K562 (cell line): ENCODE measurements around the gene DPH7. TPM values are rescaled to one million over a fixed set of nuclear protein-coding genes. Genes with fewer than 3 reads are reported as not detected.

Source experiments
- ASH1L ChIP-seq: fragments of 450-650 bp; IDR thresholded peaks from 2 replicates; pipeline ENCODE4 v1.6.1; 2018; ENCODE audit warnings: borderline replicate concordance, mild to moderate bottlenecking, low read depth; ENCODE audit not compliant: partially characterized antibody
- CHD2 ChIP-seq: IDR thresholded peaks from 2 replicates; pipeline ENCODE4 v1.6.1; 2011; ENCODE audit warnings: low read depth, low read length
- DDX20 ChIP-seq: fragments of 450-650 bp; IDR thresholded peaks from 2 replicates; pipeline ENCODE4 v1.6.1; 2016; ENCODE audit warnings: missing genetic modification characterization, low read depth, mild to moderate bottlenecking, missing compliant biosample characterization, moderate library complexity
- EP400 ChIP-seq: fragments of 450-650 bp; IDR thresholded peaks from 2 replicates; pipeline ENCODE4 v1.6.1; 2017; ENCODE audit warnings: antibody characterized with exemption, mild to moderate bottlenecking, moderate library complexity
- GATAD2B ChIP-seq: fragments of 450-650 bp; IDR thresholded peaks from 2 replicates; pipeline ENCODE4 v1.6.1; 2017; ENCODE audit warnings: mild to moderate bottlenecking, borderline replicate concordance
- HEY1 ChIP-seq: fragments of 250-450 bp; sonication (Bioruptor Pico); IDR thresholded peaks from 2 replicates; pipeline ENCODE4 v1.5.0; 2020; ENCODE audit warnings: mild to moderate bottlenecking, moderate library complexity, borderline replicate concordance
- NFIX ChIP-seq: fragments of 250-450 bp; sonication (Bioruptor Pico); IDR thresholded peaks from 2 replicates; pipeline ENCODE4 v1.4.0; 2020; ENCODE audit warnings: low read depth, mild to moderate bottlenecking, moderate library complexity
- NONO ChIP-seq, 2 experiments: fragments of 200-400 bp in 1 of 2; fragments of 450-650 bp in 1 of 2; formaldehyde crosslinking in 1 of 2; IDR thresholded peaks; 2 replicates each; pipeline ENCODE4 v1.6.1; 2017; ENCODE audit warnings: low read depth in 2 of 2, mild to moderate bottlenecking in 2 of 2, moderate library complexity in 2 of 2, low read length in 1 of 2
- POLR2A ChIP-seq: fragments of 450-650 bp; conservative IDR thresholded peaks from 2 replicates; pipeline ENCODE4 v1.6.1; 2016
- PURB ChIP-seq: sonication (generic); formaldehyde crosslinking; IDR thresholded peaks from 2 replicates; pipeline ENCODE4 v1.9.0; 2021; ENCODE audit warnings: low read depth, mild to moderate bottlenecking, missing genetic modification reagents
- SAP30 ChIP-seq: fragments of 200-600 bp; sonication (generic); IDR thresholded peaks from 2 replicates; pipeline ENCODE4 v1.6.1; 2012; ENCODE audit warnings: borderline replicate concordance, low read depth, mild to moderate bottlenecking, moderate library complexity, low read length, control low read depth, inconsistent platforms; ENCODE audit not compliant: insufficient read depth, poor library complexity, severe bottlenecking
- SRSF1 ChIP-seq: fragments of 200-400 bp; formaldehyde crosslinking; IDR thresholded peaks from 2 replicates; pipeline ENCODE4 v1.6.1; 2017; ENCODE audit warnings: mild to moderate bottlenecking, low read depth, low read length, moderate library complexity
- TAF1 ChIP-seq: IDR thresholded peaks from 2 replicates; pipeline ENCODE4 v1.6.1; 2011; ENCODE audit warnings: mild to moderate bottlenecking, low read length, moderate library complexity; ENCODE audit not compliant: insufficient read depth, control insufficient read depth, severe bottlenecking; ENCODE audit errors: extremely low read depth
- ZFP30 ChIP-seq: fragments of 250-450 bp; sonication (Bioruptor Pico); IDR thresholded peaks from 2 replicates; pipeline ENCODE4 v1.8.0; 2022; ENCODE audit warnings: moderate library complexity, mild to moderate bottlenecking, inconsistent platforms, borderline replicate concordance
- polyA plus RNA-seq, 8 experiments: library from polyadenylated mRNA; depleted of rRNA in 4 of 8; stranded (reverse) in 5 of 8; unstranded in 3 of 8; fragments of >200 nt; fragmentation: Nextera tagmentation in 2 of 8; fragmentation: Illumina TruSeq in 1 of 8; extraction: Ambion mirVana in 2 of 8; extraction: Trizol in 1 of 8; gene quantifications; 2 replicates each; pipeline versions ENCODE4 v1.2.1 to v1.2.3, GENCODE V29; 2011 to 2014; ENCODE audit warnings: inconsistent platforms in 1 of 8, missing spikeins in 1 of 8
- total RNA-seq, 7 experiments: library from RNA; depleted of rRNA in 6 of 7; stranded (reverse); fragments of >200 nt in 6 of 7; fragmentation: Illumina TruSeq in 2 of 7; extraction: Trizol in 2 of 7; gene quantifications; 2 replicates each; pipeline versions ENCODE4 v1.2.1 to v1.2.3, GENCODE V29; 2011 to 2021; ENCODE audit warnings: low replicate concordance in 1 of 7
- TF ChIP-seq, protein P1 (sequence below), 2 experiments: fragments of 450-650 bp in 1 of 2; sonication (generic) in 1 of 2; formaldehyde crosslinking; conservative IDR thresholded peaks; 2 replicates each; pipeline versions ENCODE4 v1.4.0 to v1.8.1; 2020 to 2022; ENCODE audit warnings: mild to moderate bottlenecking in 1 of 2, missing genetic modification reagents in 1 of 2
- TF ChIP-seq, protein P2 (sequence below): sonication (generic); formaldehyde crosslinking; IDR thresholded peaks from 2 replicates; pipeline ENCODE4 v1.9.0; 2022; ENCODE audit warnings: mild to moderate bottlenecking, missing genetic modification reagents
- TF ChIP-seq, protein P3 (sequence below): fragments of 200-800 bp; sonication (Bioruptor generic); IDR thresholded peaks from 2 replicates; pipeline ENCODE4 v1.6.1; 2017; ENCODE audit warnings: missing genetic modification characterization, missing compliant biosample characterization
- TF ChIP-seq, protein P4 (sequence below): fragments of 250-450 bp; sonication (Bioruptor Pico); IDR thresholded peaks from 2 replicates; pipeline ENCODE4 v1.9.0; 2021; ENCODE audit warnings: mild to moderate bottlenecking, inconsistent platforms
- TF ChIP-seq, protein P5 (sequence below): fragments of 200-800 bp; sonication (Bioruptor generic); IDR thresholded peaks from 2 replicates; pipeline ENCODE4 v1.6.1; 2017; ENCODE audit warnings: missing genetic modification characterization, missing compliant biosample characterization

Gene DPH7
- total and polyA plus RNA-seq, 9 of the 15 experiments (the other 6 are each of a cell fraction or from before 2014, with no cell fraction given): 13.9 to 68.6 (median 41.3) TPM

DNA sequence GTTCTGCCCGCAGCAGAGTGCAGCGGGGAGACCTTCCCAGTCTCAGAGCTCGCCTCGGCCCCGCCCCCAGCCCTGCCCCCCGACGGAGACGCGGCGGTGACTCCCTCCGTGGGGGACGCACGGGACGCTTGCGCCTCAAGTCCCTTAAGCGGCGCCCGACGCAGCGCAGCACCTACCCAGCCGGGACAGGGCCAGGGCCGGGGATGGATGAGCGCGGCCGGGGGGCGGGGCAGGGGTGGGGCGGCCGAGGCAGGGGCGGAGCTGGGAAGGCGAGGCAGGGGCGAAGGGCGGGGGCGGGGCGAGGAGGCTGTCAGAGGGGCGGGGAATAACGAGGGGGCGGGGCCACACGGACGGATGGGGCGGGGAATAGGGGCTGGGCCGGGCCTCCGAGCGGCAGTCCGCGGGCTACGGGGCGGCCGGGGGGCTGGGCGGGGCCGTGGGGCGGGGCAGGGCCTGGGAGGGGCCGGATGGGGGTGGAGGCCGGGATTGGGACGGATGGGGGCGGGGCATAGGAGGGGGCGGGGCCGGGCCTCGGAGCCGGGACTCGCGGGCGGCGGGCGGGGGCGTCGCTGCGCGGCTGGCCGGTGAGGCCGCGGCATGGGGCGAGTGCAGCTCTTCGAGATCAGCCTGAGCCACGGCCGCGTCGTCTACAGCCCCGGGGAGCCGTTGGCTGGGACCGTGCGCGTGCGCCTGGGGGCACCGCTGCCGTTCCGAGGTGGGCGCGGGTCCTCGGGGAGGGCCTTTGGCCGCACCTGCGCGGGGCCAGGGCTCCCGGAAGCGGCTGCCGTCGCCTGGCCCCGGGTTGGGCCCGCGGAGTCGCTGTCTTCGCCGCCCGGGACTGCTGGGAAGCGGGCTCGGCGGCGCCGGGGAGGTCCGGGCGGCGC lies 26.6 kb upstream of the DPH7 start, which contains the start of gene ARRDC1 (continued):
- TF ChIP-seq PURB (CRISPR knock-in tag): no peak
- TF ChIP-seq ZFP30 (CRISPR knock-in tag): no peak
- TF ChIP-seq SRSF1: no peak
- no peak for TF ChIP-seq NFIX (CRISPR knock-in tag)
- TF ChIP-seq SAP30: no peak
- TF ChIP-seq, protein P1, sequence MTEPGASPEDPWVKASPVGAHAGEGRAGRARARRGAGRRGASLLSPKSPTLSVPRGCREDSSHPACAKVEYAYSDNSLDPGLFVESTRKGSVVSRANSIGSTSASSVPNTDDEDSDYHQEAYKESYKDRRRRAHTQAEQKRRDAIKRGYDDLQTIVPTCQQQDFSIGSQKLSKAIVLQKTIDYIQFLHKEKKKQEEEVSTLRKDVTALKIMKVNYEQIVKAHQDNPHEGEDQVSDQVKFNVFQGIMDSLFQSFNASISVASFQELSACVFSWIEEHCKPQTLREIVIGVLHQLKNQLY (CRISPR knock-in tag; conservative IDR thresholded peaks at IDR 0.05): peak in 1 of 2 experiments; percentile 67; a peak in 1 of 4 replicates
- TF ChIP-seq POLR2A: peak; percentile 72
- no peak for TF ChIP-seq EP400
- TF ChIP-seq, protein P2, sequence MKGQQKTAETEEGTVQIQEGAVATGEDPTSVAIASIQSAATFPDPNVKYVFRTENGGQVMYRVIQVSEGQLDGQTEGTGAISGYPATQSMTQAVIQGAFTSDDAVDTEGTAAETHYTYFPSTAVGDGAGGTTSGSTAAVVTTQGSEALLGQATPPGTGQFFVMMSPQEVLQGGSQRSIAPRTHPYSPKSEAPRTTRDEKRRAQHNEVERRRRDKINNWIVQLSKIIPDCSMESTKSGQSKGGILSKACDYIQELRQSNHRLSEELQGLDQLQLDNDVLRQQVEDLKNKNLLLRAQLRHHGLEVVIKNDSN: no peak
- TF ChIP-seq TAF1: peak; percentile 61
- TF ChIP-seq, protein P3, sequence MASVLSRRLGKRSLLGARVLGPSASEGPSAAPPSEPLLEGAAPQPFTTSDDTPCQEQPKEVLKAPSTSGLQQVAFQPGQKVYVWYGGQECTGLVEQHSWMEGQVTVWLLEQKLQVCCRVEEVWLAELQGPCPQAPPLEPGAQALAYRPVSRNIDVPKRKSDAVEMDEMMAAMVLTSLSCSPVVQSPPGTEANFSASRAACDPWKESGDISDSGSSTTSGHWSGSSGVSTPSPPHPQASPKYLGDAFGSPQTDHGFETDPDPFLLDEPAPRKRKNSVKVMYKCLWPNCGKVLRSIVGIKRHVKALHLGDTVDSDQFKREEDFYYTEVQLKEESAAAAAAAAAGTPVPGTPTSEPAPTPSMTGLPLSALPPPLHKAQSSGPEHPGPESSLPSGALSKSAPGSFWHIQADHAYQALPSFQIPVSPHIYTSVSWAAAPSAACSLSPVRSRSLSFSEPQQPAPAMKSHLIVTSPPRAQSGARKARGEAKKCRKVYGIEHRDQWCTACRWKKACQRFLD (CRISPR knock-in tag): peak; percentile 54; the same call in 1 of the 2 replicates
- no peak for TF ChIP-seq CHD2
- TF ChIP-seq, protein P4, sequence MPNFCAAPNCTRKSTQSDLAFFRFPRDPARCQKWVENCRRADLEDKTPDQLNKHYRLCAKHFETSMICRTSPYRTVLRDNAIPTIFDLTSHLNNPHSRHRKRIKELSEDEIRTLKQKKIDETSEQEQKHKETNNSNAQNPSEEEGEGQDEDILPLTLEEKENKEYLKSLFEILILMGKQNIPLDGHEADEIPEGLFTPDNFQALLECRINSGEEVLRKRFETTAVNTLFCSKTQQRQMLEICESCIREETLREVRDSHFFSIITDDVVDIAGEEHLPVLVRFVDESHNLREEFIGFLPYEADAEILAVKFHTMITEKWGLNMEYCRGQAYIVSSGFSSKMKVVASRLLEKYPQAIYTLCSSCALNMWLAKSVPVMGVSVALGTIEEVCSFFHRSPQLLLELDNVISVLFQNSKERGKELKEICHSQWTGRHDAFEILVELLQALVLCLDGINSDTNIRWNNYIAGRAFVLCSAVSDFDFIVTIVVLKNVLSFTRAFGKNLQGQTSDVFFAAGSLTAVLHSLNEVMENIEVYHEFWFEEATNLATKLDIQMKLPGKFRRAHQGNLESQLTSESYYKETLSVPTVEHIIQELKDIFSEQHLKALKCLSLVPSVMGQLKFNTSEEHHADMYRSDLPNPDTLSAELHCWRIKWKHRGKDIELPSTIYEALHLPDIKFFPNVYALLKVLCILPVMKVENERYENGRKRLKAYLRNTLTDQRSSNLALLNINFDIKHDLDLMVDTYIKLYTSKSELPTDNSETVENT (CRISPR knock-in tag): peak; percentile 80; the same call in 1 of the 2 replicates
- TF ChIP-seq GATAD2B: peak; percentile 67; the same call in 1 of the 2 replicates
- no peak for TF ChIP-seq DDX20 (tag)
- no peak for TF ChIP-seq ASH1L
- TF ChIP-seq HEY1: no peak
- peak; percentile 53 to 86; a peak in 3 of 4 replicates for TF ChIP-seq NONO (IDR thresholded peaks at IDR 0.05; ENCODE audit: low read depth in 2 of 2, low read length in 1 of 2)
- TF ChIP-seq, protein P5, sequence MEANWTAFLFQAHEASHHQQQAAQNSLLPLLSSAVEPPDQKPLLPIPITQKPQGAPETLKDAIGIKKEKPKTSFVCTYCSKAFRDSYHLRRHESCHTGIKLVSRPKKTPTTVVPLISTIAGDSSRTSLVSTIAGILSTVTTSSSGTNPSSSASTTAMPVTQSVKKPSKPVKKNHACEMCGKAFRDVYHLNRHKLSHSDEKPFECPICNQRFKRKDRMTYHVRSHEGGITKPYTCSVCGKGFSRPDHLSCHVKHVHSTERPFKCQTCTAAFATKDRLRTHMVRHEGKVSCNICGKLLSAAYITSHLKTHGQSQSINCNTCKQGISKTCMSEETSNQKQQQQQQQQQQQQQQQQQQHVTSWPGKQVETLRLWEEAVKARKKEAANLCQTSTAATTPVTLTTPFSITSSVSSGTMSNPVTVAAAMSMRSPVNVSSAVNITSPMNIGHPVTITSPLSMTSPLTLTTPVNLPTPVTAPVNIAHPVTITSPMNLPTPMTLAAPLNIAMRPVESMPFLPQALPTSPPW (CRISPR knock-in tag): peak; percentile 77
